ENCODE measurements around the gene PDZD11.

DNA sequence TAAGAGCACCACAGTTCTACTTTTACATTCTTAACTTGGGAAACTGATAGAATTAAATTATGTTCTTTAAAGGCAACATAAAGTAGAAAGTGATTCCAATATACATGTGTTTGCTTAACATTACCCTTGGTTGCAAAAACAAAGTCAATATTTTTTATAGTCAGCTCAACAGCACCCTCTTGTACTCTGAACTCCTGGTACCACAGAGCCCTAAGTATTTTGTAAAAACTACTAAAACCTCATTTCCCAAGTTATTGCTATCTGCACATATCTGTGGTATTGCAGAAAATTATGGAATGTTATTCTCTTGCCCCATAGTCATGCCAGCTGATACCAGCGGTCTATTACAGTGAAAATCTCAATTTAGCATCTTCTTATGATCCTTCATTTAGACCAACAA, 3.1 kb upstream of the PDZD11 start:
- TF ChIP-seq CTCF (IDR thresholded peaks at IDR 0.05) (no peak), POLR2A (IDR thresholded peaks at IDR 0.05) (no peak)

Data from adrenal gland (tissue), 5 donors.